HAP-1 (cell line): ENCODE data around the gene HES6.

Experiments used
- DNase-seq, 2 experiments: peaks; one replicate each; pipeline ENCODE4 v3.0.0-alpha.2; 2016 to 2020; ENCODE audit warnings: low spot score in 2 of 2
- H3K27me3 ChIP-seq: fragments of 250-450 bp; sonication (Bioruptor Pico); 2 replicates; pipeline ENCODE4 v1.5.1; 2020; ENCODE audit warnings: low read depth, mild to moderate bottlenecking, moderate library complexity
- H3K36me3 ChIP-seq: fragments of 250-450 bp; sonication (Bioruptor Pico); replicated peaks from 2 replicates; pipeline ENCODE4 v1.5.1; 2020; ENCODE audit warnings: mild to moderate bottlenecking
- H3K4me1 ChIP-seq: fragments of 250-450 bp; sonication (Bioruptor Pico); 2 replicates; pipeline ENCODE4 v1.5.1; 2020; ENCODE audit warnings: mild to moderate bottlenecking
- H3K4me3 ChIP-seq: fragments of 250-450 bp; sonication (Bioruptor Pico); 2 replicates; pipeline ENCODE4 v1.5.1; 2020; ENCODE audit warnings: mild to moderate bottlenecking, moderate library complexity
- H3K9me3 ChIP-seq: fragments of 250-450 bp; sonication (Bioruptor Pico); 2 replicates; pipeline ENCODE4 v1.5.1; 2020; ENCODE audit warnings: mild to moderate bottlenecking, moderate library complexity
- in situ Hi-C: fragments of 300-500 bp; cut with MboI; formaldehyde crosslinking; loops from 3 replicates; pipeline ENCODE4 v1.14.3; 2020; ENCODE audit warnings: low sequenced_read_pairs, inconsistent platforms, mixed read lengths

The HES6 gene

DNA sequence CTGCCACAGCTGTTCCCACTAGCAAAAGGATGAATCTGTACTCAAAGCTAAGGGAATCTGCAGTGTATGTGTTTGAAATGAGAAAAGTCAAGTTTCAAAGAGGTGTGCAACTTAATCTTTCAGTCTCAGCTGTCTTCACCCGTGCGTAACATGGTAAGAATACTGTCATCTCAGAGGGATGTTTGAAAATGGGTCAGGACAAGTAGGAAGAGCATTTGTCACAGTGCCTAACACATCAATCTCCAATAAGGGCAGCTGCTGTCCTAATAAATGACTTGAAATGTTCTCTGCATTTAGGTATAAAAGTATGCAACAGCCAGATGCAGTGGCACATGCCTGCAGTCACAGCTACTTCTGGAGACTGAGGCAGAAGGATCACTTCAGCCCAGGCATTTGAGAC is 49.4 kb downstream of the HES6 start:
- Histone ChIP-seq H3K4me1 (no peaks in the 10 kb centered on the region), H3K4me3 (no peak overlapping the region), H3K9me3 (no peaks in the 10 kb centered on the region), H3K36me3 (peaks cover 80% of the 10 kb centered on the region), H3K27me3 (no peaks in the 10 kb centered on the region)
- DNase-seq: no peak
- in situ Hi-C loops: no loop called here
